Neuron (in vitro differentiated cells): ENCODE data around the gene TSPY4.
"Not testable (repeated sequence)": the region's sequence is repeated elsewhere in the genome, so short reads cannot be mapped to it uniquely, and the experiment has no call there.

ENCODE experiments used
- H2AFZ ChIP-seq: one replicate; pipeline ENCODE4 v1.6.1; 2013; ENCODE audit warnings: low read depth, mild to moderate bottlenecking, inconsistent platforms, low read length, moderate library complexity
- H3K27me3 ChIP-seq: one replicate; pipeline ENCODE4 v1.6.1; 2013; ENCODE audit warnings: low read length; ENCODE audit not compliant: insufficient read depth
- H3K36me3 ChIP-seq: one replicate; pipeline ENCODE4 v1.6.1; 2013; ENCODE audit warnings: low read length; ENCODE audit not compliant: insufficient read depth
- H3K4me1 ChIP-seq: one replicate; pipeline ENCODE4 v1.6.1; 2013; ENCODE audit warnings: low read length; ENCODE audit not compliant: insufficient read depth
- H3K4me3 ChIP-seq: 2 replicates; pipeline ENCODE4 v1.5.1; 2013; ENCODE audit warnings: mild to moderate bottlenecking, low read length, moderate library complexity
- H3K9me3 ChIP-seq: one replicate; pipeline ENCODE4 v1.6.1; 2013; ENCODE audit warnings: low read length

The TSPY4 gene

GRCh38 chrY:9337164-9337563 is at the start of gene TSPY4:
Gene TSPY4 (plus strand): TSS chrY:9337464. CDS start chrY:9337510, 46 bp downstream.
- not testable (repeated sequence) for H2AFZ ChIP-seq, H3K4me1 ChIP-seq, H3K9me3 ChIP-seq, H3K27me3 ChIP-seq, H3K4me3 ChIP-seq, H3K36me3 ChIP-seq

GRCh38 chrY:9320996-9321395 is 16.3 kb upstream of the TSPY4 start:
- Histone ChIP-seq H3K9me3 (no peaks in the 10 kb centered on the region), H2AFZ (no peak overlapping the region), H3K27me3 (no peaks in the 10 kb centered on the region), H3K4me3 (no peak overlapping the region), H3K4me1 (no peaks in the 10 kb centered on the region), H3K36me3 (no peaks in the 10 kb centered on the region)

GRCh38 chrY:9357497-9357896 is 20.2 kb downstream of the TSPY4 start, which contains the start of gene TSPY8:
Gene TSPY8 (plus strand): TSS chrY:9357797. CDS start chrY:9357843, 46 bp downstream.
- not testable (repeated sequence) for H3K9me3 ChIP-seq, H3K4me1 ChIP-seq, H3K36me3 ChIP-seq, H2AFZ ChIP-seq, H3K4me3 ChIP-seq, H3K27me3 ChIP-seq
